ENCODE measurements around the gene LIMK2. TPM values are rescaled to one million over a fixed set of nuclear protein-coding genes. Genes with fewer than 3 reads are reported as not detected.
A peak's percentile ranks its signal among the peaks of the same experiment; 100 is the strongest.
"Not testable (repeated sequence)": the region's sequence is repeated elsewhere in the genome, so short reads cannot be mapped to it uniquely, and the experiment has no call there.

The LIMK2 gene
- total RNA-seq, 1 experiment from 2014 or later = 24.2 TPM

GRCh38 chr22:31292236-31292989, 80.3 kb downstream of the LIMK2 start, which contains the start of gene PIK3IP1:
PIK3IP1 (minus strand) TSS chr22:31292488; CDS start chr22:31292344, 144 bp downstream.
- Histone ChIP-seq H3K36me3 (replicated peaks; ENCODE audit: control insufficient read depth, insufficient read depth, low read length) (no peaks in the 10 kb centered on the region), H3K27me3 (ENCODE audit: control insufficient read depth, insufficient read depth, low read length) (peaks cover 25% of the 10 kb centered on the region), H3K4me3 (ENCODE audit: insufficient read depth, low read depth, low read length) (peak within 1 kb of the TSS; percentile 41)
- peak; percentile 89 for DNase-seq

GRCh38 chr22:31295360-31295759, 83.3 kb downstream of the LIMK2 start:
- DNase-seq = no peak
- peaks cover 12% of the 10 kb centered on the region for H3K27me3 ChIP-seq (ENCODE audit: control insufficient read depth, insufficient read depth, low read length)

GRCh38 chr22:31295831-31296657, 83.9 kb downstream of the LIMK2 start:
- no peak for DNase-seq
- H3K36me3 ChIP-seq (replicated peaks; ENCODE audit: control insufficient read depth, insufficient read depth, low read length) = no peaks in the 10 kb centered on the region
- H3K27me3 ChIP-seq (ENCODE audit: control insufficient read depth, insufficient read depth, low read length) = peaks cover 9% of the 10 kb centered on the region
- no peak overlapping the region for H3K4me3 ChIP-seq (ENCODE audit: insufficient read depth, low read depth, low read length)

More at GRCh38 chr22:31295360-31295759, 83.3 kb downstream of the LIMK2 start:
- Histone ChIP-seq H3K4me3 (ENCODE audit: insufficient read depth, low read depth, low read length) (no peak overlapping the region), H3K36me3 (replicated peaks; ENCODE audit: control insufficient read depth, insufficient read depth, low read length) (no peaks in the 10 kb centered on the region)

- no peak for DNase-seq
- H3K27me3 ChIP-seq (ENCODE audit: control insufficient read depth, insufficient read depth, low read length) = no peaks in the 10 kb centered on the region; the same call in 1 of the 2 replicates
- no peak overlapping the region for H3K4me3 ChIP-seq (ENCODE audit: insufficient read depth, low read depth, low read length)
- no peaks in the 10 kb centered on the region for H3K36me3 ChIP-seq (replicated peaks; ENCODE audit: control insufficient read depth, insufficient read depth, low read length)
Measured at GRCh38 chr22:31300896-31301295, 88.8 kb downstream of the LIMK2 start.

- H3K4me3 ChIP-seq (ENCODE audit: insufficient read depth, low read depth, low read length) = no peak overlapping the region
- H3K36me3 ChIP-seq (replicated peaks; ENCODE audit: control insufficient read depth, insufficient read depth, low read length) = no peaks in the 10 kb centered on the region
- DNase-seq = no peak
- no peaks in the 10 kb centered on the region; the same call in 1 of the 2 replicates for H3K27me3 ChIP-seq (ENCODE audit: control insufficient read depth, insufficient read depth, low read length)
Measured at GRCh38 chr22:31302006-31302405, 89.9 kb downstream of the LIMK2 start.

- Histone ChIP-seq H3K27me3 (ENCODE audit: control insufficient read depth, insufficient read depth, low read length) (no peaks in the 10 kb centered on the region), H3K4me3 (ENCODE audit: insufficient read depth, low read depth, low read length) (no peak overlapping the region), H3K36me3 (replicated peaks; ENCODE audit: control insufficient read depth, insufficient read depth, low read length) (no peaks in the 10 kb centered on the region)
- DNase-seq = no peak
Measured at GRCh38 chr22:31302537-31302936, 90.4 kb downstream of the LIMK2 start.

GRCh38 chr22:31305194-31305593, 93.1 kb downstream of the LIMK2 start:
- H3K4me3 ChIP-seq (ENCODE audit: insufficient read depth, low read depth, low read length) = no peak overlapping the region
- no peak for DNase-seq
- H3K36me3 ChIP-seq (replicated peaks; ENCODE audit: control insufficient read depth, insufficient read depth, low read length) = no peaks in the 10 kb centered on the region
- no peaks in the 10 kb centered on the region for H3K27me3 ChIP-seq (ENCODE audit: control insufficient read depth, insufficient read depth, low read length)

- DNase-seq = no peak
- Histone ChIP-seq H3K27me3 (ENCODE audit: control insufficient read depth, insufficient read depth, low read length) (no peaks in the 10 kb centered on the region), H3K4me3 (ENCODE audit: insufficient read depth, low read depth, low read length) (no peak overlapping the region), H3K36me3 (replicated peaks; ENCODE audit: control insufficient read depth, insufficient read depth, low read length) (no peaks in the 10 kb centered on the region)
Measured at GRCh38 chr22:31308181-31308580, 96.1 kb downstream of the LIMK2 start.

- no peaks in the 10 kb centered on the region for H3K27me3 ChIP-seq (ENCODE audit: control insufficient read depth, insufficient read depth, low read length)
- no peaks in the 10 kb centered on the region for H3K36me3 ChIP-seq (replicated peaks; ENCODE audit: control insufficient read depth, insufficient read depth, low read length)
- DNase-seq = peak; percentile 88
- no peak overlapping the region for H3K4me3 ChIP-seq (ENCODE audit: insufficient read depth, low read depth, low read length)
Measured at GRCh38 chr22:31313366-31314147, 101.5 kb downstream of the LIMK2 start.

- H3K27me3 ChIP-seq (ENCODE audit: control insufficient read depth, insufficient read depth, low read length); H3K36me3 ChIP-seq (replicated peaks; ENCODE audit: control insufficient read depth, insufficient read depth, low read length); DNase-seq; H3K4me3 ChIP-seq (ENCODE audit: insufficient read depth, low read depth, low read length): not testable (repeated sequence)
Measured at GRCh38 chr22:31314220-31314619, 102.1 kb downstream of the LIMK2 start.

GRCh38 chr22:31321421-31321820, 109.3 kb downstream of the LIMK2 start:
- Histone ChIP-seq H3K27me3 (ENCODE audit: control insufficient read depth, insufficient read depth, low read length) (no peaks in the 10 kb centered on the region), H3K4me3 (ENCODE audit: insufficient read depth, low read depth, low read length) (no peak overlapping the region), H3K36me3 (replicated peaks; ENCODE audit: control insufficient read depth, insufficient read depth, low read length) (peaks cover 10% of the 10 kb centered on the region)
- no peak for DNase-seq

GRCh38 chr22:31323578-31324550, 111.8 kb downstream of the LIMK2 start:
- Histone ChIP-seq H3K4me3 (ENCODE audit: insufficient read depth, low read depth, low read length) (no peak overlapping the region), H3K36me3 (replicated peaks; ENCODE audit: control insufficient read depth, insufficient read depth, low read length) (peaks cover 21% of the 10 kb centered on the region), H3K27me3 (ENCODE audit: control insufficient read depth, insufficient read depth, low read length) (no peaks in the 10 kb centered on the region)
- no peak for DNase-seq

- peak; percentile 14 for DNase-seq
- peaks cover 24% of the 10 kb centered on the region for H3K36me3 ChIP-seq (replicated peaks; ENCODE audit: control insufficient read depth, insufficient read depth, low read length)
- no peak overlapping the region for H3K4me3 ChIP-seq (ENCODE audit: insufficient read depth, low read depth, low read length)
Measured at GRCh38 chr22:31326877-31327276, 114.8 kb downstream of the LIMK2 start.

More at GRCh38 chr22:31326877-31327276, 114.8 kb downstream of the LIMK2 start:
- no peaks in the 10 kb centered on the region for H3K27me3 ChIP-seq (ENCODE audit: control insufficient read depth, insufficient read depth, low read length)
